ENCODE measurements around the gene SYT8. TPM values are rescaled to one million over a fixed set of nuclear protein-coding genes. Genes with fewer than 3 reads are reported as not detected.

Gene SYT8
- total RNA-seq, 2 experiments from 2014 or later: not detected

GRCh38 chr11:1848640-1849430, 14.0 kb downstream of the SYT8 start:
- peak overlapping the region; percentile 50 for H3K27ac Mint-ChIP-seq
- POLR2A ChIA-PET: no interaction called here

GRCh38 chr11:1851468-1852180, 16.8 kb downstream of the SYT8 start:
- Mint-ChIP-seq H3K27me3 (no peaks in the 10 kb centered on the region), H3K36me3 (peaks cover 5% of the 10 kb centered on the region), H3K4me3 (peak overlapping the region; percentile 92), H3K4me1 (ENCODE audit: low read depth) (peaks cover 69% of the 10 kb centered on the region), H3K27ac (peak overlapping the region; percentile 97), H3K9me3 (no peaks in the 10 kb centered on the region)
- DNase-seq: no peak
- intact Hi-C loops (cut with micrococcal nuclease): loop anchor here (2.0 to 5.0 kb wide), 3 partner anchors 89 to 416 kb away; partner anchors contain the start of gene CTSD
- POLR2A ChIA-PET: interaction anchor here (0.9 to 1.3 kb wide), 3 partner anchors 10 to 225 kb away, joined by 3 to 4 read pairs (median 3); no protein-coding TSS in a partner anchor
- CTCF ChIA-PET: interaction anchor here (0.7 to 6.1 kb wide), 11 partner anchors 18 to 300 kb away, joined by 3 to 32 read pairs (median 11); partner anchors contain the start of gene SYT8

More at GRCh38 chr11:1848640-1849430, 14.0 kb downstream of the SYT8 start:
- H3K4me3 Mint-ChIP-seq: no peak overlapping the region
- CTCF ChIA-PET: interaction anchor here (0.6 to 6.1 kb wide), 5 partner anchors 16 to 155 kb away, joined by 3 to 32 read pairs (median 11); partner anchors contain the start of gene SYT8
- H3K9me3 Mint-ChIP-seq: no peaks in the 10 kb centered on the region
- DNase-seq: no peak
- H3K36me3 Mint-ChIP-seq: peaks cover 2% of the 10 kb centered on the region
- no peaks in the 10 kb centered on the region for H3K27me3 Mint-ChIP-seq
- intact Hi-C loops (cut with micrococcal nuclease): no loop called here
- H3K4me1 Mint-ChIP-seq (ENCODE audit: low read depth): peaks cover 73% of the 10 kb centered on the region

GRCh38 chr11:1852271-1852876, 17.6 kb downstream of the SYT8 start:
- H3K27ac Mint-ChIP-seq: peak overlapping the region; percentile 97
- CTCF ChIA-PET: interaction anchor here (0.6 to 6.1 kb wide), 10 partner anchors 19 to 299 kb away, joined by 3 to 32 read pairs (median 8); partner anchors contain the start of gene SYT8
- peak overlapping the region; percentile 92 for H3K4me3 Mint-ChIP-seq
- peaks cover 5% of the 10 kb centered on the region for H3K36me3 Mint-ChIP-seq
- intact Hi-C loops (cut with micrococcal nuclease): loop anchor here (5.0 kb wide), 2 partner anchors 290 to 415 kb away; no protein-coding TSS in a partner anchor
- DNase-seq: no peak
- H3K4me1 Mint-ChIP-seq (ENCODE audit: low read depth): peaks cover 66% of the 10 kb centered on the region
- H3K27me3 Mint-ChIP-seq: no peaks in the 10 kb centered on the region
- POLR2A ChIA-PET: interaction anchor here (0.8 to 0.9 kb wide), 2 partner anchors 37 to 225 kb away, joined by 4 read pairs; no protein-coding TSS in a partner anchor
- no peaks in the 10 kb centered on the region for H3K9me3 Mint-ChIP-seq

- ChIA-PET CTCF (interaction anchor here (0.6 to 6.1 kb wide), 10 partner anchors 20 to 299 kb away, joined by 3 to 32 read pairs (median 8); partner anchors contain the start of gene SYT8), POLR2A (interaction anchor here (0.6 to 1.3 kb wide), 4 partner anchors 29 to 95 kb away, joined by 3 to 5 read pairs (median 4); no protein-coding TSS in a partner anchor)
- peak; percentile 93 for DNase-seq
- peak within 1 kb of the TSS; percentile 92 for H3K4me3 Mint-ChIP-seq
- H3K27ac Mint-ChIP-seq: peak within 1 kb of the TSS; percentile 97
- H3K4me1 Mint-ChIP-seq (ENCODE audit: low read depth): peaks cover 66% of the 10 kb centered on the region
- H3K36me3 Mint-ChIP-seq: peaks cover 5% of the 10 kb centered on the region
- H3K9me3 Mint-ChIP-seq: no peaks in the 10 kb centered on the region
- intact Hi-C loops (cut with micrococcal nuclease): loop anchor here (1.0 to 5.0 kb wide), 3 partner anchors 9 to 414 kb away; no protein-coding TSS in a partner anchor
- no peaks in the 10 kb centered on the region for H3K27me3 Mint-ChIP-seq
Measured at GRCh38 chr11:1852877-1853276, 18.1 kb downstream of the SYT8 start, which contains the start of gene LSP1. Gene LSP1, plus strand, starts transcription at chr11:1853084. Its CDS starts 61 bp downstream, at chr11:1853145.

GRCh38 chr11:1853376-1854131, 18.8 kb downstream of the SYT8 start:
- Mint-ChIP-seq H3K4me3 (peak overlapping the region; percentile 92), H3K27me3 (no peaks in the 10 kb centered on the region), H3K9me3 (no peaks in the 10 kb centered on the region), H3K4me1 (ENCODE audit: low read depth) (peaks cover 69% of the 10 kb centered on the region), H3K27ac (peak overlapping the region; percentile 97), H3K36me3 (peaks cover 5% of the 10 kb centered on the region)
- ChIA-PET POLR2A (interaction anchor here (0.6 to 3.2 kb wide), 6 partner anchors 16 to 289 kb away, joined by 3 to 13 read pairs (median 4); no protein-coding TSS in a partner anchor), CTCF (interaction anchor here (0.9 to 6.1 kb wide), 10 partner anchors 17 to 298 kb away, joined by 3 to 32 read pairs (median 8); partner anchors contain the start of genes MRPL23 and SYT8)
- DNase-seq: peak; percentile 45
- intact Hi-C loops (cut with micrococcal nuclease): loop anchor here (1.0 to 5.0 kb wide), 4 partner anchors 9 to 414 kb away; no protein-coding TSS in a partner anchor

- Mint-ChIP-seq H3K4me1 (ENCODE audit: low read depth) (peaks cover 61% of the 10 kb centered on the region), H3K36me3 (peaks cover 5% of the 10 kb centered on the region), H3K27me3 (no peaks in the 10 kb centered on the region), H3K27ac (peak overlapping the region; percentile 97), H3K9me3 (no peaks in the 10 kb centered on the region), H3K4me3 (peak overlapping the region; percentile 92)
- peak; percentile 51 for DNase-seq
- intact Hi-C loops (cut with micrococcal nuclease): loop anchor here (1.0 to 5.0 kb wide), 3 partner anchors 17 to 413 kb away; no protein-coding TSS in a partner anchor
- ChIA-PET CTCF (interaction anchor here (0.7 to 6.1 kb wide), 10 partner anchors 18 to 296 kb away, joined by 3 to 32 read pairs (median 6); partner anchors contain the start of genes MRPL23 and SYT8), POLR2A (interaction anchor here (0.6 to 3.2 kb wide), 9 partner anchors 9 to 289 kb away, joined by 3 to 13 read pairs (median 3); no protein-coding TSS in a partner anchor)
Measured at GRCh38 chr11:1854132-1854948, 19.6 kb downstream of the SYT8 start.

GRCh38 chr11:1854949-1855885, 20.4 kb downstream of the SYT8 start:
- H3K9me3 Mint-ChIP-seq: no peaks in the 10 kb centered on the region
- peak overlapping the region; percentile 92 for H3K4me3 Mint-ChIP-seq
- peaks cover 52% of the 10 kb centered on the region for H3K4me1 Mint-ChIP-seq (ENCODE audit: low read depth)
- POLR2A ChIA-PET: interaction anchor here (0.6 to 3.2 kb wide), 6 partner anchors 10 to 288 kb away, joined by 3 to 13 read pairs (median 3); no protein-coding TSS in a partner anchor
- peak; percentile 80 for DNase-seq
- no peaks in the 10 kb centered on the region for H3K27me3 Mint-ChIP-seq
- H3K27ac Mint-ChIP-seq: peak overlapping the region; percentile 18
- H3K36me3 Mint-ChIP-seq: peaks cover 5% of the 10 kb centered on the region
- intact Hi-C loops (cut with micrococcal nuclease): loop anchor here (1.0 to 5.0 kb wide), 4 partner anchors 16 to 412 kb away; no protein-coding TSS in a partner anchor
- CTCF ChIA-PET: interaction anchor here (0.7 to 6.1 kb wide), 6 partner anchors 22 to 296 kb away, joined by 3 to 32 read pairs (median 8); partner anchors contain the start of genes MRPL23 and SYT8

- ChIA-PET CTCF (interaction anchor here (3.3 to 5.1 kb wide), 2 partner anchors 27 to 146 kb away, joined by 14 to 23 read pairs; no protein-coding TSS in a partner anchor), POLR2A (interaction anchor here (1.3 to 3.2 kb wide), 3 partner anchors 10 to 26 kb away, joined by 3 to 13 read pairs (median 6); no protein-coding TSS in a partner anchor)
- Mint-ChIP-seq H3K4me1 (ENCODE audit: low read depth) (peaks cover 46% of the 10 kb centered on the region), H3K4me3 (no peak overlapping the region), H3K36me3 (peaks cover 5% of the 10 kb centered on the region), H3K27ac (peak overlapping the region; percentile 49), H3K9me3 (no peaks in the 10 kb centered on the region), H3K27me3 (no peaks in the 10 kb centered on the region)
- intact Hi-C loops (cut with micrococcal nuclease): loop anchor here (1.0 kb wide), 1 partner anchor 221 kb away; no protein-coding TSS in a partner anchor
- no peak for DNase-seq
Measured at GRCh38 chr11:1855886-1856265, 21.1 kb downstream of the SYT8 start.
